ENCODE data around the gene SEM1. TPM values are rescaled to one million over a fixed set of nuclear protein-coding genes. Genes with fewer than 3 reads are reported as not detected.

SEM1 gene
- total RNA-seq, 1 donor from 2014 or later, result 56.4 TPM

DNA sequence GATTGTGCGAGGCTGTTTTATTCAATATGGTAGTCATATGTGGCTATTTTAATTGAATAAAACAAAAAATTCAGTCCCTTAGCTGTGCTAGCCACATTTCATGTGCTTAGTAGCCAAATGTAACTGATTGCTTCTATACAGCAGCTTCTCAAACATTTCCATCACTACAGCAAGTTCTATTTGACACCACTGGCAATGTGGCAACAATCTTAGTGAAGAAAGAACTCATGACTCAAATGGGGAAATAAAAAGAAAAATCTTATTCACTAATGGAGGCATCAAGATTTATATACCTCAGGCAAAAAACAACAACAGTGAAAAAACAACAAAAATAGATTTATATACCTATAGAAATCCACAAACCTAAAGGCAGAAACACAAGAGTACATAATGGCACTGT is 17.9 kb downstream of the SEM1 start:
- Mint-ChIP-seq H3K36me3 (ENCODE audit: low read depth) (peaks cover 10% of the 10 kb centered on the region), H3K4me3 (no peak overlapping the region)
- TF ChIP-seq, protein P1, sequence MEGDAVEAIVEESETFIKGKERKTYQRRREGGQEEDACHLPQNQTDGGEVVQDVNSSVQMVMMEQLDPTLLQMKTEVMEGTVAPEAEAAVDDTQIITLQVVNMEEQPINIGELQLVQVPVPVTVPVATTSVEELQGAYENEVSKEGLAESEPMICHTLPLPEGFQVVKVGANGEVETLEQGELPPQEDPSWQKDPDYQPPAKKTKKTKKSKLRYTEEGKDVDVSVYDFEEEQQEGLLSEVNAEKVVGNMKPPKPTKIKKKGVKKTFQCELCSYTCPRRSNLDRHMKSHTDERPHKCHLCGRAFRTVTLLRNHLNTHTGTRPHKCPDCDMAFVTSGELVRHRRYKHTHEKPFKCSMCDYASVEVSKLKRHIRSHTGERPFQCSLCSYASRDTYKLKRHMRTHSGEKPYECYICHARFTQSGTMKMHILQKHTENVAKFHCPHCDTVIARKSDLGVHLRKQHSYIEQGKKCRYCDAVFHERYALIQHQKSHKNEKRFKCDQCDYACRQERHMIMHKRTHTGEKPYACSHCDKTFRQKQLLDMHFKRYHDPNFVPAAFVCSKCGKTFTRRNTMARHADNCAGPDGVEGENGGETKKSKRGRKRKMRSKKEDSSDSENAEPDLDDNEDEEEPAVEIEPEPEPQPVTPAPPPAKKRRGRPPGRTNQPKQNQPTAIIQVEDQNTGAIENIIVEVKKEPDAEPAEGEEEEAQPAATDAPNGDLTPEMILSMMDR (conservative IDR thresholded peaks at IDR 0.05), result no peak

GRCh38 chr7:96689414-96689813 is 20.2 kb downstream of the SEM1 start:
- H3K27ac Mint-ChIP-seq (ENCODE audit: unreplicated experiment), result no peak overlapping the region

More for the DNA sequence above, 17.9 kb downstream of the SEM1 start:
- no peak for DNase-seq (ENCODE audit: low read depth, low spot score)
- Mint-ChIP-seq H3K9me3 (no peaks in the 10 kb centered on the region), H3K27me3 (ENCODE audit: low read depth) (no peaks in the 10 kb centered on the region), H3K4me1 (no peaks in the 10 kb centered on the region), H3K27ac (ENCODE audit: unreplicated experiment) (no peak overlapping the region)

GRCh38 chr7:96686305-96686704 is 23.3 kb downstream of the SEM1 start:
- DNase-seq (ENCODE audit: low read depth, low spot score), result no peak
- H3K27me3 Mint-ChIP-seq (ENCODE audit: low read depth), result no peaks in the 10 kb centered on the region
- H3K4me1 Mint-ChIP-seq, result no peaks in the 10 kb centered on the region
- H3K4me3 Mint-ChIP-seq, result no peak overlapping the region
- peaks cover 52% of the 10 kb centered on the region for H3K36me3 Mint-ChIP-seq (ENCODE audit: low read depth)
- H3K9me3 Mint-ChIP-seq, result peaks cover 22% of the 10 kb centered on the region
- no peak overlapping the region for H3K27ac Mint-ChIP-seq (ENCODE audit: unreplicated experiment)
- TF ChIP-seq, protein P1 (conservative IDR thresholded peaks at IDR 0.05), result no peak

More at GRCh38 chr7:96689414-96689813, 20.2 kb downstream of the SEM1 start:
- Mint-ChIP-seq H3K36me3 (ENCODE audit: low read depth) (peaks cover 26% of the 10 kb centered on the region), H3K9me3 (peaks cover 5% of the 10 kb centered on the region), H3K4me1 (no peaks in the 10 kb centered on the region), H3K4me3 (no peak overlapping the region), H3K27me3 (ENCODE audit: low read depth) (no peaks in the 10 kb centered on the region)
- DNase-seq (ENCODE audit: low read depth, low spot score), result no peak
- TF ChIP-seq, protein P1 (conservative IDR thresholded peaks at IDR 0.05), result no peak

DNA sequence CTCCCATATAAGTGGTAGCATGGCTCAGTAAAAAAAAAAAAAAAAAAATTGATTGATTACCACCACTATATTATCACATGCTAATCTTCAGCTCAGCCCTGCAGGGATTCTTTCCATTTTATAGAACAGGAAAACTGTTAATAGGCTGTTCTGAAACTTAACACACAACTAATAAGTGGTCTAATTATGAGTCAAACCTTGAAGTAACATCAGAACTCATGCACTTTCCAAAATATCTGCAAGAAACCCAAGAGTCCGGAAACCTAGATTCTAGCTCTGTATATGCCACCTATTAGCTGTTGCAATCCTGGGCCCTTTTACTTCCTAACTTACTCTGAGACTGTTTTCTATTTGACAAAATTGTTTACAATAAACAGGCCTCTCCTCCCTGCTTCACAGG is 23.9 kb downstream of the SEM1 start:
- H3K36me3 Mint-ChIP-seq (ENCODE audit: low read depth), result peaks cover 56% of the 10 kb centered on the region
- no peak for DNase-seq (ENCODE audit: low read depth, low spot score)
- no peak overlapping the region for H3K4me3 Mint-ChIP-seq
- TF ChIP-seq, protein P1 (conservative IDR thresholded peaks at IDR 0.05), result no peak
- H3K27me3 Mint-ChIP-seq (ENCODE audit: low read depth), result no peaks in the 10 kb centered on the region
- H3K9me3 Mint-ChIP-seq, result peaks cover 26% of the 10 kb centered on the region
- no peak overlapping the region for H3K27ac Mint-ChIP-seq (ENCODE audit: unreplicated experiment)
- no peaks in the 10 kb centered on the region for H3K4me1 Mint-ChIP-seq

DNA sequence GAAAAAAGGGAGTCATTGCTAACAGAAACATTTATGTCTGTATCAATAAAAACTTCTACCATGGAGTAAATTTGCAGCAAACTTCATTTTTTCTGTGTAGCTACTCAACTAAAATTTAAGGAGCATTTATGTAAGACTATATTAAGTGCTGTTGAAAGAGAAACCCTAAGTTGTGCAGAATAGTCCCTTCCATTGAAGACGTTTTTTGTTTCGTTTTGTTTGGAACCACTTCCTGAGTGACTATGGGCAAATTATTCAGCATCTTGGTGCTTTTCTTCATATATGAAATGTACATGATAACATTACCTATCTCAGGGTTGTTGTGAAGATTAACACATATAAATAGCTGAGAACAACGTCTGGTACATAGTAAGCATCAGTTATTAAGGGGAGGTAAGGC is 24.3 kb downstream of the SEM1 start:
- DNase-seq (ENCODE audit: low read depth, low spot score), result no peak
- H3K27ac Mint-ChIP-seq (ENCODE audit: unreplicated experiment), result no peak overlapping the region
- H3K36me3 Mint-ChIP-seq (ENCODE audit: low read depth), result peaks cover 59% of the 10 kb centered on the region
- no peaks in the 10 kb centered on the region for H3K27me3 Mint-ChIP-seq (ENCODE audit: low read depth)
- H3K4me1 Mint-ChIP-seq, result no peaks in the 10 kb centered on the region
- H3K9me3 Mint-ChIP-seq, result peaks cover 26% of the 10 kb centered on the region
- TF ChIP-seq, protein P1 (conservative IDR thresholded peaks at IDR 0.05), result no peak
- H3K4me3 Mint-ChIP-seq, result no peak overlapping the region

DNA sequence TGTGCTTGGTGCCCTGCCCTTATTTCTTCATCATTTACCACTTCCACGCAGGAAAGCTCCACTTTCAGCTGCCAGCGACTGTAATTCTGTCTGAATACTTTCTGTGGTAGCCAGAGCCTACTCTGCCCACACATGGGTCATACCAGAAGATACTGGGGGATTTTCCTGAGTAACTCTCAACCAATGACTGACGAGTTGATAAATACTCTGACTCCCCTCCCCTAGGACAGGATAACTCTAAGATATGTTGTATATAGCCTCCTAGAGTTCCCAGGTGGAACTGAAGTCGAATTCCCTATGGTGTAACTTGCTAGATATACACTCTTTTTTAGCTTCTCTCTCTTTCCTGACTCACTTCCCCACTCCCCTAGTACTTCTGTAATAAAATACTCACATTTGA is 29.8 kb downstream of the SEM1 start:
- H3K4me3 Mint-ChIP-seq, result no peak overlapping the region
- no peaks in the 10 kb centered on the region for H3K27me3 Mint-ChIP-seq (ENCODE audit: low read depth)
- peaks cover 41% of the 10 kb centered on the region for H3K36me3 Mint-ChIP-seq (ENCODE audit: low read depth)
- H3K27ac Mint-ChIP-seq (ENCODE audit: unreplicated experiment), result peak overlapping the region; percentile 65
- no peaks in the 10 kb centered on the region for H3K4me1 Mint-ChIP-seq
- DNase-seq (ENCODE audit: low read depth, low spot score), result no peak
- TF ChIP-seq, protein P1 (conservative IDR thresholded peaks at IDR 0.05), result peak; percentile 17
- H3K9me3 Mint-ChIP-seq, result peaks cover 26% of the 10 kb centered on the region

All from neural crest cell (in vitro differentiated cells).